ENCODE data around the gene GCAT. TPM values are rescaled to one million over a fixed set of nuclear protein-coding genes. Genes with fewer than 3 reads are reported as not detected.

Gene GCAT
- polyA plus RNA-seq, 3 donors = 0.56 to 1.9 (median 1.1) TPM

- peaks cover 82 to 97% of the 10 kb centered on the region in 2 donors for H3K36me3 ChIP-seq (replicated peaks in 1 of 2; ENCODE audit: control insufficient read depth in 1 of 2, insufficient read depth in 2 of 2, low read length in 2 of 2)
Measured at GRCh38 chr22:37763652-37764051, 44.1 kb upstream of the GCAT start.

GRCh38 chr22:37764622-37765021, 43.1 kb upstream of the GCAT start:
- Histone ChIP-seq H3K4me1 (ENCODE audit: control insufficient read depth in 1 of 2, insufficient read depth in 2 of 2, low read length in 2 of 2) (no peaks in the 10 kb centered on the region), H3K79me2 (ENCODE audit: insufficient read depth, low read length) (no peaks in the 10 kb centered on the region), H3K9ac (ENCODE audit: insufficient read depth, low read length, poor library complexity, severe bottlenecking) (no peak overlapping the region), H4K20me1 (ENCODE audit: insufficient read depth, low read length) (peaks cover 32% of the 10 kb centered on the region), H3K4me3 (replicated peaks in 1 of 3; ENCODE audit: low read depth in 2 of 3, low read length in 3 of 3) (no peak overlapping the region), H3K27ac (ENCODE audit: low read depth in 1 of 2, low read length in 2 of 2) (no peak overlapping the region), H3K36me3 (replicated peaks in 1 of 2; ENCODE audit: control insufficient read depth in 1 of 2, insufficient read depth in 2 of 2, low read length in 2 of 2) (peaks cover 82 to 97% of the 10 kb centered on the region in 2 donors), H3K4me2 (replicated peaks; ENCODE audit: extremely low read depth, low read length, poor library complexity, severe bottlenecking) (no peak overlapping the region), H3K27me3 (ENCODE audit: control insufficient read depth in 2 of 2, insufficient read depth in 2 of 2, low read length in 2 of 2) (no peaks in the 10 kb centered on the region), H3K9me3 (replicated peaks in 1 of 2; ENCODE audit: control insufficient read depth in 1 of 2, insufficient read depth in 1 of 2, low read length in 2 of 2) (no peaks in the 10 kb centered on the region), H2AFZ (ENCODE audit: insufficient read depth, low read depth, low read length, poor library complexity, severe bottlenecking) (no peak overlapping the region)
- no peak for TF ChIP-seq CTCF (IDR thresholded peaks at IDR 0.05)
- intact Hi-C loops (cut with micrococcal nuclease) = no loop called here
- Mint-ChIP-seq H3K27ac (peak overlapping the region in 1 of 7 donors; percentile 83), H3K36me3 (peaks cover 57 to 92% of the 10 kb centered on the region in 2 donors), H3K27me3 (ENCODE audit: low read depth in 3 of 3) (peaks cover 0 to 1% (median 0%) of the 10 kb centered on the region in 3 donors), H3K4me1 (no peaks in the 10 kb centered on the region), H3K9me3 (no peaks in the 10 kb centered on the region), H3K4me3 (no peak overlapping the region)
- DNase-seq = no peak
- 100% methylated on average over 2 of the region's 6 CpGs for WGBS (ENCODE audit: insufficient coverage)

More at GRCh38 chr22:37763652-37764051, 44.1 kb upstream of the GCAT start:
- WGBS (ENCODE audit: insufficient coverage) = 97% methylated on average over 5 of the region's 16 CpGs
- TF ChIP-seq CTCF (IDR thresholded peaks at IDR 0.05) = no peak
- no peak overlapping the region for H2AFZ ChIP-seq (ENCODE audit: insufficient read depth, low read depth, low read length, poor library complexity, severe bottlenecking)
- no peaks in the 10 kb centered on the region for H3K9me3 ChIP-seq (replicated peaks in 1 of 2; ENCODE audit: control insufficient read depth in 1 of 2, insufficient read depth in 1 of 2, low read length in 2 of 2)
- H3K4me2 ChIP-seq (replicated peaks; ENCODE audit: extremely low read depth, low read length, poor library complexity, severe bottlenecking) = no peak overlapping the region
- H3K4me1 ChIP-seq (ENCODE audit: control insufficient read depth in 1 of 2, insufficient read depth in 2 of 2, low read length in 2 of 2) = no peaks in the 10 kb centered on the region
- Mint-ChIP-seq H3K4me3 (no peak overlapping the region), H3K4me1 (no peaks in the 10 kb centered on the region), H3K36me3 (peaks cover 62 to 94% of the 10 kb centered on the region in 2 donors), H3K27me3 (ENCODE audit: low read depth in 3 of 3) (peaks cover 0 to 1% (median 0%) of the 10 kb centered on the region in 3 donors), H3K9me3 (no peaks in the 10 kb centered on the region), H3K27ac (peak overlapping the region in 1 of 7 donors; percentile 54)
- intact Hi-C loops (cut with micrococcal nuclease) = no loop called here
- no peaks in the 10 kb centered on the region for H3K79me2 ChIP-seq (ENCODE audit: insufficient read depth, low read length)
- H3K4me3 ChIP-seq (replicated peaks in 1 of 3; ENCODE audit: low read depth in 2 of 3, low read length in 3 of 3) = no peak overlapping the region
- no peaks in the 10 kb centered on the region for H3K27me3 ChIP-seq (ENCODE audit: control insufficient read depth in 2 of 2, insufficient read depth in 2 of 2, low read length in 2 of 2)
- no peak for DNase-seq
- peaks cover 41% of the 10 kb centered on the region for H4K20me1 ChIP-seq (ENCODE audit: insufficient read depth, low read length)
- no peak overlapping the region for H3K9ac ChIP-seq (ENCODE audit: insufficient read depth, low read length, poor library complexity, severe bottlenecking)
- H3K27ac ChIP-seq (ENCODE audit: low read depth in 1 of 2, low read length in 2 of 2) = no peak overlapping the region
